Posterior vena cava (tissue), 2 donors: ENCODE measurements around the gene MC3R. TPM values are rescaled to one million over a fixed set of nuclear protein-coding genes. Genes with fewer than 3 reads are reported as not detected.
"Not testable (repeated sequence)": the region's sequence is repeated elsewhere in the genome, so short reads cannot be mapped to it uniquely, and the experiment has no call there.

Experiments
- DNase-seq: peaks from one replicate; pipeline ENCODE4 v3.0.0-alpha.2; 2020; ENCODE audit warnings: low spot score
- intact Hi-C, 2 donors: fragments of 100-400 bp; cut with DNase I; formaldehyde crosslinking; loops; one replicate each; pipeline versions ENCODE4 v1.14.1 to v1.14.2; 2022 to 2023
- long read RNA-seq, 2 donors: library from polyadenylated mRNA; unstranded; transcript quantifications; one replicate each; pipeline ENCODE4 v2.0.0, GENCODE V29; 2020 to 2021
- total RNA-seq, 2 donors: library from RNA; stranded (reverse); fragmentation: NEBNext Ultra II Directional; extraction: Animal tissue kit (Norgen Biotek cat#: 25700); gene quantifications; one replicate each; pipeline ENCODE4 v1.2.1, GENCODE V29; 2021
- donor health status: DM: yes; HTN: yes; CAD: no.
- donor health status: DM: yes; HTN: yes; CAD: no.

Gene MC3R
- total RNA-seq: not detected
- long read RNA-seq, donor 1: 0 reads
- long read RNA-seq, donor 2: 0 reads

GRCh38 chr20:56247954-56248782 lies at the start of gene MC3R:
Gene MC3R (plus strand): TSS chr20:56248732. CDS start chr20:56248844, 112 bp downstream.
- DNase-seq: no peak
- intact Hi-C loops: no loop called here

- intact Hi-C loops: no loop called here
- DNase-seq: no peak
Observed at GRCh38 chr20:56200456-56200855, 48.1 kb upstream of the MC3R start.

GRCh38 chr20:56202493-56203077 lies 45.9 kb upstream of the MC3R start:
- no peak for DNase-seq
- intact Hi-C loops: no loop called here

- intact Hi-C loops: no loop called here
- no peak for DNase-seq
Observed at GRCh38 chr20:56204206-56204605, 44.3 kb upstream of the MC3R start.

GRCh38 chr20:56205346-56205745 lies 43.2 kb upstream of the MC3R start:
- no peak for DNase-seq
- intact Hi-C loops: no loop called here

DNA sequence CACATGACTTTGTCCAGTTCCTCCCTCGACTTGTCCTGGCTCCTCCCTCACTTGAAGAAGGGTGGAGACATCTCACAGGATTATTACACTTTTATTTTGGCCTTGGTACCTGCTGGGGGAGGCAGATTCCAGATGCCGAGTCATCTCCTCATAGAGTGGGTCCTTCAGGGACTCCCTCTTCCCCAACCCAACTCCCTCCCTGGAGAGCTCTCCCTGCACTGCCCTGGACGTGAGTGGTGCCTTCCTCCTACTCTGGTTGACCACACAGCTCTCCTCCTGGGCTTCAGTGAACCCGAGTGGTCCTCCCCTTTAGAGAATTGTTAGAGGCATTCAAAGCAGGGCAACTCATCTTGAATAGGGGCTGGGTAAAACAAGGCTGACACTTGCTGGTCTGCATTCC lies 40.9 kb upstream of the MC3R start:
- DNase-seq: no peak
- intact Hi-C loops: no loop called here

GRCh38 chr20:56208121-56208520 lies 40.4 kb upstream of the MC3R start:
- DNase-seq: no peak
- intact Hi-C loops: no loop called here

GRCh38 chr20:56211051-56211450 lies 37.5 kb upstream of the MC3R start:
- intact Hi-C loops: no loop called here
- no peak for DNase-seq

DNA sequence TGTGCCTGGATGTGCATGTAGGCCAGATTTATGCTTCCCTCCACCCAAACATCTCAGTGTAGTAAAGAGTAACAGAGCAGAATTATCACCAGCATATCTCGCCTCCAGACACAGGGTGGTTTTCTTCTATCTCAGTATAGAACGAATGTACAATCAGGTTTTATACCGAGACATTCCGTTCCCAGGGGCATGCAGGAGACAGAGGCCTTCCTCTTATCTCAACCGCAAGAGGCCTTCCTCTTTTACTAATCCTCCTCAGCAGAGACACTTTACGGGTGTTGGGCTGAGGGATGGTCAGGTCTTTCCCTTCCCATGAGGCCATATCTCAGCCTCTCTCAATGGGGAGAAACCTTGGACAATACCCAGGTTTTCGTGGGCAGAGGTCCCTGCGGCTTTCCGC lies 36.4 kb upstream of the MC3R start:
- intact Hi-C loops: no loop called here
- DNase-seq: no peak

DNA sequence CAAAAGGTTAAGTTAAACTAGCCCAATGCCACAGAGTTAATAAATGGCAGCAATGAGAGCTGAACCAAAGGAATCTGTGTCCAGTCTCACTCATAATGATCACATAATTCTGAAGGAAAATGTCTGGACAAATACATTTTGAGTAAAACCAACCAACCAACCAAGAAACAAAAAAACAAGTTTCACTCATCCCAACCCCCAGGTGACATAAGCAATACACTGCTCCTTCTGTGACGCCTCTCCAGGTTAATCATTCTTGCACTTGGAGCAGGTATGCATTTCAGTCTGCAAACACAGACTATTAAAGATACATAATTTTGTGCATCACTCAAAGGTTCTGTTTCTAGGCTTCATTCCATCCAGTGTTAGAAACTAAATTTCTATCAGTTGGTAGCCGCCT lies 35.2 kb upstream of the MC3R start:
- no peak for DNase-seq

GRCh38 chr20:56215115-56215514 lies 33.4 kb upstream of the MC3R start:
- intact Hi-C loops: no loop called here
- no peak for DNase-seq

More for the DNA sequence above, 35.2 kb upstream of the MC3R start:
- intact Hi-C loops: no loop called here

- intact Hi-C loops: no loop called here
- no peak for DNase-seq
Observed at GRCh38 chr20:56217829-56218228, 30.7 kb upstream of the MC3R start.

GRCh38 chr20:56221186-56221585 lies 27.3 kb upstream of the MC3R start:
- intact Hi-C loops, DNase-seq: not testable (repeated sequence)

GRCh38 chr20:56222201-56222600 lies 26.3 kb upstream of the MC3R start:
- intact Hi-C loops: no loop called here

GRCh38 chr20:56222945-56223344 lies 25.6 kb upstream of the MC3R start:
- no peak for DNase-seq
- intact Hi-C loops: no loop called here

More at GRCh38 chr20:56222201-56222600, 26.3 kb upstream of the MC3R start:
- no peak for DNase-seq

- DNase-seq: no peak
- intact Hi-C loops: no loop called here
Observed at GRCh38 chr20:56223352-56223751, 25.2 kb upstream of the MC3R start.

GRCh38 chr20:56228021-56228420 lies 20.5 kb upstream of the MC3R start:
- no peak for DNase-seq
- intact Hi-C loops: no loop called here

- DNase-seq: no peak
- intact Hi-C loops: no loop called here
Observed at GRCh38 chr20:56229812-56230211, 18.7 kb upstream of the MC3R start.

GRCh38 chr20:56234110-56234509 lies 14.4 kb upstream of the MC3R start:
- no peak for DNase-seq
- intact Hi-C loops: no loop called here

DNA sequence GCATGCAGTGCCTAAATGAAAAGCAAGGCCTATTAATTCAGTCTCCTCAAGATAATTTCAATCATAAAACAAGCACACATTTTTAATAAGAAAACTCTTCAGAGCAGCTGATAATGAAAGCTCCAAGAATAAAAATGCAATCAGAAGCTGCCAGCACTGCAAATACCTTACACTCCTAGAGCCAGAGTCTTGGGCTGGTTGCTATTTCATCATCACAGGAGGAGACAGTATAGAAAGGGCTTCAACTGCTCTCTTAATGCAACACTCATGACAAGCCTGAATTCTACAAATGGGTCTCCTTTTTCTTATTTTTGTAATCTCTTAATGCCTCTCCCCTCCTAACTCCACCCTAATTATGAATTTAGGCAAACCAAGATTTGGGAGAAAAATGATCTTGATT lies 11.2 kb upstream of the MC3R start:
- intact Hi-C loops: no loop called here
- no peak for DNase-seq

DNA sequence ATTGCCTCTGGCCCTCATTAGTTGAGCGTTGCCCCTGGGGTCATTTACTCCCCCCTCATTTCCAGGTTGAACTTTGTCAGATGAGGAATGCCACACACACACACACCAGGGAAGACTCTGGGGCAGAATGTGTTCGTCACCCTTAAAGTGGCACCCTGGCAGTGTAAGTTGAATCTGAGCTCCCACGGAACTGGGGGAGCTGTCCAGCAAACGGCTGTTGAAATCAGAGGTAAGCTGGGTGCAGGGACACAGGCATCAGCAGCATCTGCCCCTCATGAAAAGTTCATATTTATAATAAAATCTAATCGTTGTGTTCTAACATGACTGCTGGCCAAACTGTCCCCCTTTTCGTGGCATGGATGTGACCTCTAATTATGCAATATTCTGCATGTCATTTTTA lies 4.3 kb upstream of the MC3R start:
- DNase-seq: no peak
- intact Hi-C loops: no loop called here
